OCI-LY7 (cell line): Measurements from ENCODE around the gene PSG5.
"Not testable (repeated sequence)": the region's sequence is repeated elsewhere in the genome, so short reads cannot be mapped to it uniquely, and the experiment has no call there.

Experiments used
- EZH2phosphoT487 ChIP-seq: fragments of 200-600 bp; sonication (generic); IDR thresholded peaks from 2 replicates; pipeline ENCODE4 v1.6.1; 2018; ENCODE audit warnings: low read depth, borderline replicate concordance, mild to moderate bottlenecking, mixed run types, antibody characterized with exemption, low read length, moderate library complexity, mixed read lengths
- TF ChIP-seq, protein P1 (sequence below): fragments of 200-600 bp; sonication (generic); conservative IDR thresholded peaks from 2 replicates; pipeline ENCODE4 v1.5.1; 2014; ENCODE audit warnings: mild to moderate bottlenecking, antibody characterized with exemption, low read length, moderate library complexity, mixed read lengths

DNA sequence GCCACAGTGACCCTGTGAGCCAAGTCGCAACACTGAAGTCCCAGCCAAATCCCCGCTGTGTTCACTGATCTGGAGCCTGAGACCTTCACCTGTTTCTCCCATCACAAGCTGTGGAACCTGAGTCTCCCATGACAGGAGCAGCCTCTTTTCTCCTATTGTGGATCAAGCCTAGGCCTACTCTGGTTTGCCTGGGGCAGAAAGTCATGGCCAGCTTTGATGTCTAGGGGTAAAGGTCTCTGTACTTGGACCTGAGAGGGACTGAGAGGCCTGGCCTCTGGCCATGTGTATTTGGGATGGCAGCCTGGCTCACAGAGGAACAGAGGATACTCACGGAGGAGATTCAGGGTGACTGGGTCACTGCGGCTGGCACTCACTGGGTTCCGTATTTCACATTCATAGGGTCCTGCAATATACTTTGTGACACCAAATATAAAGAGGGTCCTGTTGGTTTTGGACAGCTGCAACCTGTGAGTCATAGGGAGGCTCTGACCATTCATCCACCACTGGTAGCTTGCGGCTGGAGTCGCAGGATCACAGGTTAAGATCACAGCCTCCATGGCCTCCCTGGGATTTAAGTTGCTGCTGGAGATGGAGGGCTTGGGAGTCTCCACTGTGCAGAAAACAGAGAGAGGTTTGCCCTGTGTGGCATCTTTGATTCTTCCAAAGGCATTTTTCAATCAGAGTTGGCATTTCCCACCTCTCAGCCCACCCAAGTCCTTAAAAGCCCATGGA lies 11.5 kb upstream of the PSG5 start:
- TF ChIP-seq, protein P1, sequence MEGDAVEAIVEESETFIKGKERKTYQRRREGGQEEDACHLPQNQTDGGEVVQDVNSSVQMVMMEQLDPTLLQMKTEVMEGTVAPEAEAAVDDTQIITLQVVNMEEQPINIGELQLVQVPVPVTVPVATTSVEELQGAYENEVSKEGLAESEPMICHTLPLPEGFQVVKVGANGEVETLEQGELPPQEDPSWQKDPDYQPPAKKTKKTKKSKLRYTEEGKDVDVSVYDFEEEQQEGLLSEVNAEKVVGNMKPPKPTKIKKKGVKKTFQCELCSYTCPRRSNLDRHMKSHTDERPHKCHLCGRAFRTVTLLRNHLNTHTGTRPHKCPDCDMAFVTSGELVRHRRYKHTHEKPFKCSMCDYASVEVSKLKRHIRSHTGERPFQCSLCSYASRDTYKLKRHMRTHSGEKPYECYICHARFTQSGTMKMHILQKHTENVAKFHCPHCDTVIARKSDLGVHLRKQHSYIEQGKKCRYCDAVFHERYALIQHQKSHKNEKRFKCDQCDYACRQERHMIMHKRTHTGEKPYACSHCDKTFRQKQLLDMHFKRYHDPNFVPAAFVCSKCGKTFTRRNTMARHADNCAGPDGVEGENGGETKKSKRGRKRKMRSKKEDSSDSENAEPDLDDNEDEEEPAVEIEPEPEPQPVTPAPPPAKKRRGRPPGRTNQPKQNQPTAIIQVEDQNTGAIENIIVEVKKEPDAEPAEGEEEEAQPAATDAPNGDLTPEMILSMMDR, result not testable (repeated sequence)
- not testable (repeated sequence) for TF ChIP-seq EZH2phosphoT487
